GM18951 (cell line): ENCODE measurements around the gene CSTPP1.

Experiments used
- POLR2A ChIP-seq: IDR thresholded peaks from 4 replicates; pipeline ENCODE4 v1.6.1; 2011; ENCODE audit warnings: mild to moderate bottlenecking; ENCODE audit not compliant: insufficient read length, insufficient read depth; ENCODE audit errors: extremely low read depth
- in situ Hi-C: fragments of 300-500 bp; cut with MboI; formaldehyde crosslinking; loops from one replicate; pipeline ENCODE4 v1.12.0; 2022; ENCODE audit warnings: low sequenced_read_pairs, mixed read lengths, inconsistent platforms; ENCODE audit not compliant: unreplicated experiment

The CSTPP1 gene

GRCh38 chr11:47161890-47162289 is 225.3 kb downstream of the CSTPP1 start:
- in situ Hi-C loops = no loop called here
- TF ChIP-seq POLR2A = no peak

GRCh38 chr11:47162426-47162825 is 225.9 kb downstream of the CSTPP1 start:
- TF ChIP-seq POLR2A = no peak
- in situ Hi-C loops = no loop called here

DNA sequence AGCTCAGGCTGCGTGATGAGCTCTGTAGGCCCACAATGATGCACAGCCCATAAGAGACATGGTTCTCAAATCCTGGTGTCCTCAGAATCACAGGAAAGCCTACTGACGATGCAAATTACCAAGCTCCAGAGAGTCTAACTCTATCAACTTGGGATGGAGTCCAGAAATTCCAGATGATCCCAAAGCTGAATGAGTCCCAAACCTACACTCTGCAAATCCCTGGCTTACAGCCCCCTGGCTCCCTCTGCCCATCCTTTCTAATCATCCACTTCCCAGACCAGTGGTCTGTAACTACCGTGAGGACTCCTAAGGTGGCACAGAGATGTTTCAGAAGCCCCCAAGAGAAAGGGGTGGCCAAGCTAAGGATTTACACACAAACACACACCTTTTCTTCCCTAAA is 226.6 kb downstream of the CSTPP1 start:
- no peak for TF ChIP-seq POLR2A
- in situ Hi-C loops = no loop called here

GRCh38 chr11:47163898-47164297 is 227.3 kb downstream of the CSTPP1 start:
- in situ Hi-C loops = no loop called here
- no peak for TF ChIP-seq POLR2A

DNA sequence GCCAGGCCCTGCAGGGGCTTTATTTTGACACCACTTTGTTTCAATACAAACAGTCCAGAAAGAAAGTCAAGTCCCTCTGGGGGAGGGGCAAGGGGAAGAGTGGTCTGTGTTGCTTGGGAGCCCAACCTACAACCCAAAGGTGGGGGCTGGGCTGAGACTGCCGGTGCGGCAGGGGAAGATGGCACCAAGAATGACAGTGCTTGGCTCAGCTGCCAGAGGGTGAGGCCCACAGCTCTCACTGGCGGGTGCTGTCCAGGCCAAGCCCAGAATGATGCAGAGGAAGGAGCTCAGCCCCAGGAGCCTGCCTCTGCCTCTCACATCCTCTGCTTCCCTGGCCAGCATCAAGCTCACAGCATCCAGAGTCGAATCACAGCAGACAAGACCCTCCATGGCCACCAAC is 227.8 kb downstream of the CSTPP1 start:
- in situ Hi-C loops = no loop called here
- TF ChIP-seq POLR2A = peak; percentile 16

- in situ Hi-C loops = no loop called here
- no peak for TF ChIP-seq POLR2A
Observed at GRCh38 chr11:47165253-47165840, 228.8 kb downstream of the CSTPP1 start.

GRCh38 chr11:47166368-47166767 is 229.8 kb downstream of the CSTPP1 start:
- no peak for TF ChIP-seq POLR2A
- in situ Hi-C loops = no loop called here

DNA sequence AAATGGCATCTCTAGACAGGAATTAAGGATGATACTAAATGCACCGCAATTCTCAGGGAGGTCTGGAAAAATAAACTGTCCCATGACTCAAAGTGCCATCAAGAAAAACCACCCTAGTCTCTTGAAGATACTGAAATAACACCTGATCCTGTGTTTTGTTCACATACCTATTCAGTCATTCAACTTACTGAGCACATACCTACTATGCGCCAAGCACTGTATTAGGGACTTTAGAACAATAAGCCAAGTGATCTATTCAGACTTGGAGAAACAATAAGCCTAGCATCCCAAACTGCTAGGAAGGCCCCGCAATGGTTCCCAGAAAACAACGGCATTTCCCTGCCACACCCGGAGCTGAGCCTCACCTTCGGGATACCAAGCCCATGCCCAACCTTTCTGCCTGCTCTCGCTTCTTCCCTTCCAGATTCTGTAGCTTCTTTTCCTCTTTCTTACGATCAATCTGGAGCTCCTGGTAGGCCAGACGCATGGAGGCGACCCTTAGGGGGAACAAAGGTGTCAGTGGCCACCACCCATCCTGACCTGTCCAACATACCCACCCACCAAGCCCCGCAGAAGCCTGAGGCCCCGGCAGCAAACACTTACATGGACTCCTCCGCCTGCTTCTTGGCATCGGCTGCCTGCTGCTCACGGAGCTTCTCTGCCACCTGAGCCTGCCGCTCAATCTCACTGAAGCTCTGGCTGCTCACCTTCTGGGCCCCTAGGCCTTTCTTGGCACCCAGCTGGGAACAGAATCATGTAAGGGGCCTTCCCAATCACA is 234.7 kb downstream of the CSTPP1 start:
- no peak for TF ChIP-seq POLR2A
- in situ Hi-C loops = no loop called here

DNA sequence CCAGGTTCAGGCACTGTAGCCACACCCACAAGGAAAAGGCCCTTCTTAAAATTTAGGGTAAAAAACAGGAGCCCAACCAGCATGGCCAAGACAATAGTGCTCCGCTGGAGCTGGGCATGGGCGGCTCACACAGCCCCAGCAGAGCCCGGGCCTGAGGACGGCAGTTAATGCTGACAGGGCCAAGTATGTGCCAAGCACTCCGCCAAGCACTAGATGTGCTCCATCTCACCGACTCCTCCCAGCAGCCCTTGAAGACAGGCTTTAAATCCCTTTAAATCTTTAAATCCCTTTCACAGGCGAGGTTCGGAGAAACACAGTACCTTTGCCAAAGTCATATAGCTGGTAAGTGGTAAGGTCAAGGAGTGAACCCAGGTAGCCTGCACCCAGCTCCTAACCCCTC is 235.3 kb downstream of the CSTPP1 start:
- no peak for TF ChIP-seq POLR2A
- in situ Hi-C loops = no loop called here

DNA sequence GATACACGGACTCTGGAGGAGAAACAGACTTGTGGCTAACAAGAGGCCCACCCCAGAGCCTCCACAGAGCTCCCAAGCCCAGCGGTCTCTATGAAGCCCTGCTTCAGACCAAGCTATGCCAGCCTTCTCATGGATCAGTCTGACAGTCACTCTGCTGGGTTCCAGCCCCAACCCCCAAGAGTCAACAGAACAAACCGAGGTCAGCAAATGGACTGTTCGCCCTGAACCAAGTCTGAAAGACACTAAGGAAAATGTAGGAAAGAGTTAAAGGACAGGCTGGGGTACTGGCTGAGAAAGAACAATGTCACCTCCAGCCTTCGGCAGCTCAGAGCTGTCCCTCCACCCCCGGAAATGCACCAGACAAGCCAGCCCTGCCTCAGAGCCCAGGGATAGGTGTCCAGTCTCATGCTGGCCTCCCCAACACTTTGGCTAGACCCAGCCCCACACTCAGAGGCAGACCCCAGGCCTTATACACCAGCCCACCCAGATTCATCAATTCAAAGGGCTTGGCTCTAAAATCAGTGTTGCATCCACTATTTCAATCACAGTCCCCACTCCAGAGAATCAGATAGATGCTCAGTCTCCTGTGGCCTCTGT is 236.3 kb downstream of the CSTPP1 start:
- in situ Hi-C loops = no loop called here
- peak; percentile 3 for TF ChIP-seq POLR2A

DNA sequence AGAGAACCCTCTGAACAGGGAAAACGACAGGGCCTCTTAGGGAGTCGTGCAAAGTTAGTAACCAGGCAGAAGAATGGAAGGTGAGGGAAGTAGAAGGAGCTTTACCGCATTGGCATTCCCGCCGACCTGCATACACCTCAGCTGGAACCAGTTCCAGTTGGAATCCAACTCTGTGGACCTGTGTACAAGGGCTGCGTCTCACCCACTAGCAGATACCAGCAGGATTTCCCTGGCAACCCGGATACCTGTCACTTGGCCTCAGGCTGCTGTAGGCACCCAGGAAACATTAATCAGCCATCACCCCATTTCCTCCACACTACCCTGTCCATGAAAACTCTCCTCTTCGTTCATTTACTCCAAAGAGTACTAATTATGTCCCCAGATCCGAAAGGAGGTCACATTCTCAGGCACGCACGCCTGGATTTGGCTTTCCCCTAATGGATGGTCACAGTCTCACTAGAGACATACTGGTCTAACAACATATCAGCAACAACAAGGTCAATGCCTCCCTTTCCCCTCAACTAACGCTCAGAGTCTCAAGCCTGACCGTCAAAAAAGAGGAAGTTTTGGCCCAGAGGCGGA is 239.3 kb downstream of the CSTPP1 start:
- in situ Hi-C loops = no loop called here
- no peak for TF ChIP-seq POLR2A

- in situ Hi-C loops = no loop called here
- peak; percentile 69 for TF ChIP-seq POLR2A
Observed at GRCh38 chr11:47176328-47177228, 240.0 kb downstream of the CSTPP1 start, which contains the start of gene ARFGAP2. Gene ARFGAP2 (minus strand): TSS chr11:47176879. CDS start chr11:47176853, 26 bp downstream.
